BE2C (cell line): Measurements from ENCODE around the gene DKC1.

ENCODE experiments used
- DNase-seq: peaks from one replicate; pipeline ENCODE4 v3.0.0-alpha.2; 2020
- H3K27me3 ChIP-seq: fragments of 250-450 bp; sonication (Bioruptor Pico); 2 replicates; pipeline ENCODE4 v1.5.1; 2020; ENCODE audit warnings: mild to moderate bottlenecking
- H3K36me3 ChIP-seq: fragments of 250-450 bp; sonication (Bioruptor Pico); 2 replicates; pipeline ENCODE4 v1.5.1; 2020; ENCODE audit warnings: mild to moderate bottlenecking
- H3K4me1 ChIP-seq: fragments of 250-450 bp; sonication (Bioruptor Pico); 2 replicates; pipeline ENCODE4 v1.5.1; 2020
- H3K4me3 ChIP-seq: 2 replicates; pipeline ENCODE4 v1.5.1; 2011; ENCODE audit warnings: low read depth, low read length
- H3K9me3 ChIP-seq: fragments of 250-450 bp; sonication (Bioruptor Pico); 2 replicates; pipeline ENCODE4 v1.5.1; 2020
- TF ChIP-seq, protein P1 (sequence below): IDR thresholded peaks from 2 replicates; pipeline ENCODE4 v1.5.1; 2012; ENCODE audit warnings: mild to moderate bottlenecking, low read depth, low read length

DKC1 gene

DNA sequence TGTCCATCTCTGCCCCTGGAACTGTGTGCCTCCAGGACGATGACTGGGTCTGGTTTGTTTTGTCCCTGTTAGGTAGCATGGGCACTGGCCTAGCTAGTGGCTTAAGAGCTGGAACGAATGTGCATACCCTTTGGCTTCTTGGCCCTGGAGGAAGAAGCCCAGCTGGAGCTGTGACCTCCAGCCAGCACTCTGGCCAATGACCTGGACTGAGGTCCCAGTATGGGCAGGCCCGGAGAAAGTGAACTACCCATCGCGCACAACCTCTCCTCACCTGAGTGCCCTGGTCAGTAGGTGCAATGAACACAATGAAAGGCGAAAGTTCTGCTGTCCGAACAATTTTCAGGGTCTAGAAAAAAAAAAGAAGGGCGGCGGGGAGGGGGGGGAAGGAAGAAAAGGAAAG, 18.3 kb downstream of the DKC1 start:
- peaks cover 32% of the 10 kb centered on the region for H3K36me3 ChIP-seq
- no peak for DNase-seq
- no peaks in the 10 kb centered on the region for H3K4me1 ChIP-seq
- H3K27me3 ChIP-seq = no peaks in the 10 kb centered on the region
- TF ChIP-seq, protein P1, sequence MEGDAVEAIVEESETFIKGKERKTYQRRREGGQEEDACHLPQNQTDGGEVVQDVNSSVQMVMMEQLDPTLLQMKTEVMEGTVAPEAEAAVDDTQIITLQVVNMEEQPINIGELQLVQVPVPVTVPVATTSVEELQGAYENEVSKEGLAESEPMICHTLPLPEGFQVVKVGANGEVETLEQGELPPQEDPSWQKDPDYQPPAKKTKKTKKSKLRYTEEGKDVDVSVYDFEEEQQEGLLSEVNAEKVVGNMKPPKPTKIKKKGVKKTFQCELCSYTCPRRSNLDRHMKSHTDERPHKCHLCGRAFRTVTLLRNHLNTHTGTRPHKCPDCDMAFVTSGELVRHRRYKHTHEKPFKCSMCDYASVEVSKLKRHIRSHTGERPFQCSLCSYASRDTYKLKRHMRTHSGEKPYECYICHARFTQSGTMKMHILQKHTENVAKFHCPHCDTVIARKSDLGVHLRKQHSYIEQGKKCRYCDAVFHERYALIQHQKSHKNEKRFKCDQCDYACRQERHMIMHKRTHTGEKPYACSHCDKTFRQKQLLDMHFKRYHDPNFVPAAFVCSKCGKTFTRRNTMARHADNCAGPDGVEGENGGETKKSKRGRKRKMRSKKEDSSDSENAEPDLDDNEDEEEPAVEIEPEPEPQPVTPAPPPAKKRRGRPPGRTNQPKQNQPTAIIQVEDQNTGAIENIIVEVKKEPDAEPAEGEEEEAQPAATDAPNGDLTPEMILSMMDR = no peak
- H3K9me3 ChIP-seq = no peaks in the 10 kb centered on the region
- no peak overlapping the region for H3K4me3 ChIP-seq

DNA sequence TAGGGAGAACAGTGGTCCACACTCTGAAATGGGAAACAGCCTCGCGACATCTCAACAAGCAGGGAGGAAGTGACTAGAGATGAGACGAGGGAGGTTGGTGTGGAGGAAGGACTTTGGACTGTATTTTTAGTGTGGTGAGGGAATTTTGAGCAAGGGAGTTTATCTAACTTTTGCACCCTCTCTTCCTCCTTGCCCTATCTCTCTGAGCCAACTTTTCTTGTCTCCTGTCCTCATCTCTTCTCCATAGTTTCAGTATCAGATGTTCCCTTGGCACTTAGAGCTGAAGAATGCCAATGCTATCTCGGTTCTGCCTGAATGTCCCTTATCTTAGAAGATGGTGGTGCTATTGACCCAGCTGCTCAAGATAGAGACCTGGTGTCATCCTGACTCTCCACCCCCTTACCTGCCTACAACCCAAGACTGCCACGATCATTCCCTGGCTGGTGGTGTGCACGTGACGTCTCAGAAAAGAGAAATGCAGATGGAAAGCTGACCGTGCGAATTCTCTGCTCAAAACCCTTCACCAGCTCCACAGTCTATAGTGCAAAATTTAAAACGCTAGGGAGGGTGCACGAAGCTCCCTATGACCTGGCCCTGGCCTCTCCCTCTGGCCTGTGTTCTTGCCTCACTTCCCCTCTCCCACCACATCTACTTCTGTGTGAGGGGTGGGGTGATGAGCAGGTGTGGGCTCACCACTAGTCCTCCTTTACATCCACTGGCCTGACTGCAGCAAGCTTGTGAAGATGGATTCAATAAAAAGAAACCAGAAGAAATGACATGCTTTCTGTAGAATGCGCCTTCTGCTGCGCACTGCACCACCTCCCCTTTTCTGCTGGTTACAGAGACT, 21.7 kb downstream of the DKC1 start:
- TF ChIP-seq, protein P1 = no peak
- no peaks in the 10 kb centered on the region for H3K9me3 ChIP-seq
- no peak for DNase-seq
- H3K36me3 ChIP-seq = peaks cover 2% of the 10 kb centered on the region
- H3K27me3 ChIP-seq = no peaks in the 10 kb centered on the region
- H3K4me1 ChIP-seq = no peaks in the 10 kb centered on the region
- no peak overlapping the region for H3K4me3 ChIP-seq

DNA sequence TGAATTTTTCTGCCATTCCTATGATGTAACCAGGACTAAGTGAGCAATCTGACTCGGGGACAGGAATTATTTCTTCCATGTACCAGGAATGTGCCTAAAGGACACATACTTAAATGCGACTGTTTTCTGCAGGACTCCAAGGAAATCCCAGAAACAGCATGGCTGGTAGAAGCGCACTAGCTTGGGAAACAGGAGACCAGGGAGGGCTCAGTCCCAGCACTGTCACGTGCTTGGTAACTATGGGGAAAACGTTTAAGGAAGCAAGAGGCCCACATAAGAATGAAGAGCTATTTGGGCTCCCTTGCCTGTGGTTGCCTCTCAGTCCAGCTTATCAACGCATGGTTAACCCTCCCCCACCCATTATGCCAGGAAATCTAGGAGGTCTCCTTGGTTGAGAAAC, 23.1 kb downstream of the DKC1 start:
- TF ChIP-seq, protein P1 = no peak
- Histone ChIP-seq H3K4me1 (no peaks in the 10 kb centered on the region), H3K27me3 (no peaks in the 10 kb centered on the region), H3K4me3 (no peak overlapping the region), H3K9me3 (no peaks in the 10 kb centered on the region), H3K36me3 (no peaks in the 10 kb centered on the region)
- no peak for DNase-seq

DNA sequence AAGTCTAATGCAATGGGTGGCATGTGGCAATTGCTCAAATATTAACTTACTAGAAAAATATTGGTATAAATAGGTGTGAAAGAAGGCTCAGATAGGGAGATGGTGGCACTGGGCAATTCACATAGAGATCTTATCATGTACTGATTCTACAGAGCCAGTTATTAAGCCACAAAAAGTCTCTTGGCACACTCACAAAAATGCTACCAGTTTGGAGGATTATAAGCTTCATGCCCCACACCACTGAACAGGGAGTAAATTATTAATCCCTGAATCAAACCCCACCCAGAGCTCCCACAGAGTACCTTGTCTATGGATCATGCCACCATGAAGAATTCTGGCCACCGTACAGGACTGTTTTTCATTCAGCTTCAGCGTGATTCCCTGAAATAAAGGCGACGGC, 28.8 kb downstream of the DKC1 start:
- Histone ChIP-seq H3K9me3 (no peaks in the 10 kb centered on the region), H3K36me3 (no peaks in the 10 kb centered on the region), H3K27me3 (no peaks in the 10 kb centered on the region), H3K4me1 (no peaks in the 10 kb centered on the region), H3K4me3 (no peak overlapping the region)
- TF ChIP-seq, protein P1 = no peak
- no peak for DNase-seq

DNA sequence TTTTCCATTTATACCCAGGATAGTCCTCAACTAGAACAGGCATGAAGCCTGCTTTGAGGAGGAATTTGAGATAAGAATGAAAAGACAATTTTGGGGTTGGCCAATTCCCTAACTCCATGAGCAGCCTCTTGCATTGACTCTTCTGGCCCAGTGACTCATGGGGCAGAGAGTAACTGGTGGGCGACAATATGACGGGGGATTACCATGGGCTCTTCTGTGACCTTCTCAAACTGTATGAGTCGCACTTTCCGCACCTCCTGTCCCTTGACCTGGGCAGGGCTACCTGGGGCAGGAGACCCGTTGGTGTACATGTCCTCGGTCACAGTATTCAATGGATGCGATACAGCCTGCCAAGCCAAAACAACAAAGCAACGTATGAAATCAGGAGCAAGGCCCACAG, 29.3 kb downstream of the DKC1 start:
- Histone ChIP-seq H3K9me3 (no peaks in the 10 kb centered on the region), H3K36me3 (no peaks in the 10 kb centered on the region), H3K4me3 (no peak overlapping the region), H3K4me1 (no peaks in the 10 kb centered on the region), H3K27me3 (no peaks in the 10 kb centered on the region)
- DNase-seq = no peak
- TF ChIP-seq, protein P1 = no peak

DNA sequence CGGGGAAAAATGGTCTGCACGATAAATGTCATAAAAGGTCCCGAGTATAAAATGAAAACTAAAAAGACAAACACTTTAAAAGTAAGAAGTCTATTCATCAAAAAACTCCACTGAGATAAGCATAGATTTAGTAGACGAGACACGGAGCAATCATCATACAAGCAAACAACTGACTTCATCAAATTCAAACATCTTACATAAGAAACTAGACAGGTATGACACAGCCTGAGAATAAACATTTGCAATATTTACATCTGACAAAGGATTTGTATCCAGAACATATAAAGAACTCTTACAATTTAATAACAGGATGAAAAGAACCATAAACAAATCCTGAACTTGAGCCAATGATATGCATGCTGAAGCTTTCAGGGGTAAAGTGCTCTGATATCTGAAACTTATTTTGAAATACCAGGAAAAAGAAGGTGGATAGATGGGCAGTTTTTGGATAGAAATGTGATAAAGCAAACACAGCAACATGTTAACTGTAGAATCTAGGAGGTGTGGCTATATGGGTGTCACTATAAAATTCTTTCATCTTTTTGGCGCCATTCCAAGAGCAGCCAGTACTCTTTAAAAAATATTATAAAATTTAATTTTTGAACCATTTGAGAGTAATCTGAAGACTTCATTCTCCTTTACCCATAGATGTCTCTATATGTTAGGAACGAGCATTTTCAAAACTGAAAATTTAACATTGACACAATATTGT, 30.6 kb downstream of the DKC1 start:
- no peak overlapping the region for H3K4me3 ChIP-seq
- no peaks in the 10 kb centered on the region for H3K9me3 ChIP-seq
- TF ChIP-seq, protein P1 = no peak
- no peaks in the 10 kb centered on the region for H3K36me3 ChIP-seq
- H3K4me1 ChIP-seq = no peaks in the 10 kb centered on the region
- no peaks in the 10 kb centered on the region for H3K27me3 ChIP-seq
- no peak for DNase-seq
